SK-N-MC (cell line): ENCODE measurements around the gene RNF32.
"Not testable (repeated sequence)": the region's sequence is repeated elsewhere in the genome, so short reads cannot be mapped to it uniquely, and the experiment has no call there.

Source experiments
- DNase-seq: peaks from one replicate; pipeline ENCODE4 v3.0.0-alpha.2; 2011; ENCODE audit warnings: low read depth, low spot score
- H3K27ac ChIP-seq: fragments of 200-600 bp; sonication (generic); 2 replicates; pipeline ENCODE4 v1.5.1; 2016; ENCODE audit warnings: mixed run types
- H3K36me3 ChIP-seq: fragments of 200-600 bp; sonication (generic); 2 replicates; pipeline ENCODE4 v1.6.1; 2017; ENCODE audit warnings: antibody characterized with exemption, low read length, mixed read lengths; ENCODE audit not compliant: insufficient read depth
- H3K4me3 ChIP-seq: fragments of 200-600 bp; sonication (generic); 2 replicates; pipeline ENCODE4 v1.5.1; 2016
- H3K9ac ChIP-seq: fragments of 200-600 bp; sonication (generic); 2 replicates; pipeline ENCODE4 v1.8.0; 2017; ENCODE audit warnings: mixed run types, mixed read lengths; ENCODE audit not compliant: insufficient read length
- H3K9me3 ChIP-seq: fragments of 200-600 bp; sonication (generic); 2 replicates; pipeline ENCODE4 v1.6.1; 2017; ENCODE audit warnings: low read depth, mild to moderate bottlenecking, antibody characterized with exemption, low read length, moderate library complexity, mixed read lengths
- EZH2 ChIP-seq: fragments of 200-600 bp; sonication (generic); IDR thresholded peaks from one replicate; pipeline ENCODE4 v1.6.1; 2017; ENCODE audit warnings: antibody characterized with exemption
- FOXP2 ChIP-seq: optimal IDR thresholded peaks from 2 replicates; pipeline ENCODE3; 2011; ENCODE audit warnings: mild to moderate bottlenecking, moderate library complexity; ENCODE audit not compliant: insufficient read depth; ENCODE audit errors: extremely low read length, control extremely low read depth
- POLR2AphosphoS5 ChIP-seq: IDR thresholded peaks from 2 replicates; pipeline ENCODE4 v1.6.1; 2012; ENCODE audit warnings: mild to moderate bottlenecking, low read depth, low read length, borderline replicate concordance

Gene RNF32

GRCh38 chr7:156611014-156612010 is 29.3 kb upstream of the RNF32 start:
- Histone ChIP-seq H3K9me3 (no peaks in the 10 kb centered on the region), H3K27ac (no peak overlapping the region), H3K36me3 (no peaks in the 10 kb centered on the region), H3K4me3 (no peak overlapping the region), H3K9ac (no peak overlapping the region)
- no peak for DNase-seq
- TF ChIP-seq EZH2 = no peak
- no peak for TF ChIP-seq POLR2AphosphoS5

GRCh38 chr7:156612930-156613329 is 27.6 kb upstream of the RNF32 start:
- no peak for DNase-seq
- no peaks in the 10 kb centered on the region for H3K9me3 ChIP-seq
- no peak overlapping the region for H3K27ac ChIP-seq
- H3K9ac ChIP-seq = no peak overlapping the region
- TF ChIP-seq EZH2 (no peak), FOXP2 (no peak), POLR2AphosphoS5 (no peak)
- H3K4me3 ChIP-seq = no peak overlapping the region
- H3K36me3 ChIP-seq = no peaks in the 10 kb centered on the region

GRCh38 chr7:156614434-156615264 is 25.9 kb upstream of the RNF32 start:
- Histone ChIP-seq H3K9ac (no peak overlapping the region), H3K4me3 (no peak overlapping the region), H3K27ac (no peak overlapping the region), H3K9me3 (no peaks in the 10 kb centered on the region), H3K36me3 (no peaks in the 10 kb centered on the region)
- TF ChIP-seq EZH2 (no peak), FOXP2 (no peak), POLR2AphosphoS5 (no peak)
- DNase-seq = no peak

- H3K27ac ChIP-seq = no peak overlapping the region
- DNase-seq = no peak
- TF ChIP-seq FOXP2 (no peak), EZH2 (peak; percentile 82)
- H3K36me3 ChIP-seq = no peaks in the 10 kb centered on the region
- no peak overlapping the region for H3K4me3 ChIP-seq
- H3K9ac ChIP-seq = no peak overlapping the region
- no peaks in the 10 kb centered on the region for H3K9me3 ChIP-seq
These were observed 24.0 kb upstream of the RNF32 start for GRCh38 chr7:156616269-156617202.

GRCh38 chr7:156617215-156617614 is 23.4 kb upstream of the RNF32 start:
- TF ChIP-seq EZH2 (peak; percentile 54), POLR2AphosphoS5 (no peak)
- H3K9ac ChIP-seq = no peak overlapping the region
- DNase-seq = no peak
- H3K9me3 ChIP-seq = no peaks in the 10 kb centered on the region
- H3K36me3 ChIP-seq = no peaks in the 10 kb centered on the region
- no peak overlapping the region for H3K4me3 ChIP-seq
- no peak overlapping the region for H3K27ac ChIP-seq

- DNase-seq = no peak
- Histone ChIP-seq H3K9ac (no peak overlapping the region), H3K27ac (no peak overlapping the region), H3K4me3 (no peak overlapping the region), H3K9me3 (no peaks in the 10 kb centered on the region), H3K36me3 (no peaks in the 10 kb centered on the region)
- no peak for TF ChIP-seq POLR2AphosphoS5
- TF ChIP-seq FOXP2 = no peak
- TF ChIP-seq EZH2 = no peak
These were observed 22.3 kb upstream of the RNF32 start for GRCh38 chr7:156618078-156618779.

- TF ChIP-seq EZH2 (no peak), POLR2AphosphoS5 (no peak), FOXP2 (no peak)
- H3K36me3 ChIP-seq = no peaks in the 10 kb centered on the region
- no peak overlapping the region for H3K9ac ChIP-seq
- H3K27ac ChIP-seq = no peak overlapping the region
- H3K9me3 ChIP-seq = no peaks in the 10 kb centered on the region
- no peak overlapping the region for H3K4me3 ChIP-seq
- DNase-seq = no peak
These were observed 21.7 kb upstream of the RNF32 start for GRCh38 chr7:156618780-156619367.

- not testable (repeated sequence) for DNase-seq
These were observed 20.9 kb upstream of the RNF32 start for GRCh38 chr7:156619488-156620290.

More at GRCh38 chr7:156619488-156620290, 20.9 kb upstream of the RNF32 start:
- not testable (repeated sequence) for H3K4me3 ChIP-seq, H3K27ac ChIP-seq, H3K9ac ChIP-seq, H3K9me3 ChIP-seq, H3K36me3 ChIP-seq
